DMS53 treated with DMSO at 0.1 percent for 48 hours (cell line): ENCODE measurements around the gene RAI1.
"Not testable (repeated sequence)": the region's sequence is repeated elsewhere in the genome, so short reads cannot be mapped to it uniquely, and the experiment has no call there.

ENCODE experiments used
- DNase-seq: peaks from one replicate; lab custom pipeline; 2025; ENCODE audit not compliant: unreplicated experiment; lab: John Stamatoyannopoulos, UW

RAI1 gene

DNA sequence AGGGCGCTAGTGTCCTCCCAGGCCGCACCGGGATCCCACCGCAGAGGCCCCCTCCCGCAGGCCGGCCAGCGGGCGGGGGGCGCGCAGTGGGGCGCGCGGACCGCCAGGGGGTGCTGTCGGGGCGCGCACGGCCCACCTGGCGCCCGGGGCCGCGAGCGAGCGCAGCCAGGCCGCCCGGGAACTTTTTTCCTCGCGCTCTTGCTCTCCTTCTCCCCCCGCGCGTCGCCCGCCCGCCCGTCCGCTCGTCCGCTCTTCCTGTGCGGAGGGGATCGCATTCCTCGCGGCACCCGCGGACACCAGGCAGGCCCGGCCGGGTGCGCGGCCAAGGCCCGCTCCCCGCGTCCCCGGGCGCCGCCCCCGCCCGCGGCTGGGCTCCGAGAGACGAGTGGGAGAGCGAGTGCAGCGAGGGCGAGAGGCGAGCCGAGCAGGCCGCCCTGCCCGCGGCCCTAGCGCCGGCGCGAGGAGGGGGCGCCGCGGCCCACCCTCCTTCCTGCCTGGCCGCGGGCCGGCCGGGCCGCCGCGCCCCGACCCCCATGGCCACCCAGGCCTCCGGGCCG lies at the start of gene RAI1:
Gene RAI1 (plus strand): TSS at position 272 of the 557 bp plus-strand sequence. CDS start 111,491 bp downstream, outside the sequence.
- DNase-seq: peak; percentile 49

GRCh38 chr17:17632690-17633089 lies 48.6 kb upstream of the RAI1 start:
- DNase-seq: not testable (repeated sequence)

GRCh38 chr17:17633310-17633709 lies 47.9 kb upstream of the RAI1 start:
- no peak for DNase-seq

- DNase-seq: no peak
These were observed 46.1 kb upstream of the RAI1 start for GRCh38 chr17:17635126-17635525.

DNA sequence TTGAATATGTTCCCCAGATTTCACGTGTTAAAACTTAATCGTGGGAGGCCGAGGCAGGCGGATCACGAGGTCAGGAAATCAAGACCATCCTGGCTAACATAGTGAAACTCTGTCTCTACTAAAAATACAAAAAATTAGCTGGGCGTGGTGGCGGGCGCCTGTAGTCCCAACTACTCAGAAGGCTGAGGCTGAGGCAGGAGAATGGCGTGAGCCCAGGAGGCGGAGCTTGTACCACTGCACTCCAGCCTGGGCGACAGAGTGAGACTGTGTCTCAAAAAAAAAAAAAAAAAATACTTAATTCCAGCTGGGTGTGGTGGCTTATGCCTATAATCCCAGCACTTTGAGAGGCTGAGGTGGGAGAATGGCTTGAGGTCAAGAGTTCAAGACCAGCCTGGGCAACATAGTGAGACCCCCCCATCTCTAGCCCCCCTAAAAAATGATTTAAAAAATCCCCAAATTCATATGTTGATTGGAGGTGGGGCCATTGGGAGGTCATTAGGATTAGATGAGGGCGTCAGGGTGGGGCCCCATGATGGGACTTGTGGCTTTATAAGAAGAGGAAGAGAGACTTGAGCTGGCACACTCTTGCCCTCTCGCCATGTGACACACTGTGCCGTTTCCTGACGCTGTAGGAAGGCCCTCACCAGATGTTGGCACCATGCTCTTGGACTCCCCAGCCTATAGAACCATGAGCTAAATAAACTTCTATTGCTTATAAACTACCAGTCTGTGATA lies 45.6 kb upstream of the RAI1 start:
- DNase-seq: not testable (repeated sequence)

DNA sequence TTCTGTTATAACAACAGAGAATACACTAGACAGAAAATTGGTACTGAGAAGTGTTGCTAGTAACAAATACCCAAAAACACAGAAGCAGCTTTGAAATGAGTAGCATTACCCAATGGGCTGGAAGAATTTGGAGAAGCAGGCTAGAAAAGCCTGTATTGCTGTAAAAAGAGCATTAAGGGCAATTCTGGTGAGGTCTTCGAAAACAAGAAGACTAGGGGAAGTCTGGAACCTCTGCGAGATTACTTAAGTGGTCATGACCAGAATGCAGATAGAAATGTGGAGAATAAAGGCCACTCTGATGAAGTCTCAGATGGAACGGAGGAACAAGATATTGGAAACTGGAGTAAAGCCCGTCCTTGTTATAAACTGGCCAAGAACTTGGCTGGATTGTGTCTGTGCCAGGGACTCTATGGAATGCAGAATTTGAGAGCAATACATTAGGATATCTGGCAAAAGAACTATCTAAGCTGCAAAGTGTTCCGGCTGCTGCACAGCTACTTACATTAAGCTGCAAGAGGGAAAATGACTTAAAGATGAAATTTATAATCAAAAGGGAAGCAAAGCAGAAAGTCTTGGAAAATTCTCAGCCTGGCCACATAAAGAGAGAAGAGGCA lies 44.9 kb upstream of the RAI1 start:
- DNase-seq: no peak

GRCh38 chr17:17638467-17638866 lies 42.8 kb upstream of the RAI1 start:
- DNase-seq: no peak

- not testable (repeated sequence) for DNase-seq
These were observed 41.5 kb upstream of the RAI1 start for GRCh38 chr17:17639661-17640270.

DNA sequence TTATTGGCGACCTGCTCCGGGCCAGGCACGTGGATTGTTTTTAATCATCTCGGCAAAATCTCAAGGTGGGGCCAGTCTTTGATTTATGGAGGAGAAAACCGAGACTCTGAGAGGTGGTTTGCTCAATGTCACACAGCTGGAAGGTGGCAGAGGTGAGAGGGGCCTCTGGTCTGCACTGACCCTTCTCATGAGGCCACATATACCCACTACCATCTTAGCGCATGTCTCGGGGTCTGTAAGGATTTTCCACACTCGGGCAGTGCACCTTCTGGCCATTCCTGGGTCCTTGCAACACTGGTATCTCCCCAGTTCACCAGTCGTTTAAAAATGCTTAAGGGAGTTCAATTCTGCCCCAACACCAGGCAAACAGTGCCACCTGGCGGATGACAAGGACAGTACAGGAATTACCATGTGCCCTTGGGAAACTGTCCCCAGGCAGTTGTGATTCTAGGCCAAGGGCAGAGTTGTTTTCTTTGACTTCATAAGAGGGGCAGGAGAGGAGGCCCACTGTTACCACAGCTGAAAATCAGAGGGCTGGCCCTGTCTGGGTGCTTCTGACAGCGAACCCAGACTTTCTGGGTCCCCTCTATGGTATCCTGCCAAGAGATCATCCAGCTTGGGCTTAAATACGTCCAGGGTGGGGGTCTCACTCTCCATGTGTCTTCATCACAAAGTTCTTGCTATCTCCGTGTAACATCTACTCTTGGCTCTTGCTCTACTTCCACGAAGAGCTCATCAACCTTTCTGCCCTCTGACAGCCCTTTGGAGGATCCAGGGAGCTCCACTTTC lies 39.4 kb upstream of the RAI1 start:
- peak; percentile 71 for DNase-seq

- DNase-seq: not testable (repeated sequence)
These were observed 36.1 kb upstream of the RAI1 start for GRCh38 chr17:17645148-17645547.

GRCh38 chr17:17645961-17646360 lies 35.3 kb upstream of the RAI1 start:
- DNase-seq: no peak

DNA sequence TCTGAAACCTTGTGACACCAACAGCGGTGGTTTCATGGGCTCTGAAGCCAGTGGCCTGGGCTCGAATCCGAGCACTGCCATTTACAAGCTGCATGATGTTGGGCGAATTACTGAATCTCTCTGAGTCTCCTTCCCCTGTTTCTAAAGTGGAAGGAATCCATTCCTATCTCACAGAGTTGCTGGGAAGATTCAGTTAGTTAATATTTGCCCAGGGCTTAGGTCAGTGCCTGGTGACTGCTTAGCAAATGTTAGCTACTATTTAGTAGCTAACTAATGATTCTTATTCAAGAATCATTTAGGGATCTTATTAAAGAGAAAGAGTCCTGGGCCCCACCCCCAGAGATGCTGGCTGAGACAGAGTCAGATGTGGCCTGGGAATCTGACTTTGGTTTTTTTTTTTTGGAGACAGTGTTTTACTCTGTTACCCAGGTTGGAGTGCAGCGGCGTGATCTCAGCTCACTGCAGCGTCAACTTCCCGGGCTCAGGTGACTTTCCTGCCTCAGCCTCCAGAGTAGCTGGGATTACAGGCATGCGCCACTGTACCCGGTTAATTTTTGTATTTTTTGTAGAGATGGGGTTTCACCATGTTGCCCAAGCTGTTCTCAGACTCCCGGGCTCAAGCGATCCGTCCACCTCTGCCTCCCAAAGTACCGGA lies 33.6 kb upstream of the RAI1 start:
- no peak for DNase-seq

GRCh38 chr17:17648762-17649161 lies 32.5 kb upstream of the RAI1 start:
- DNase-seq: no peak

DNA sequence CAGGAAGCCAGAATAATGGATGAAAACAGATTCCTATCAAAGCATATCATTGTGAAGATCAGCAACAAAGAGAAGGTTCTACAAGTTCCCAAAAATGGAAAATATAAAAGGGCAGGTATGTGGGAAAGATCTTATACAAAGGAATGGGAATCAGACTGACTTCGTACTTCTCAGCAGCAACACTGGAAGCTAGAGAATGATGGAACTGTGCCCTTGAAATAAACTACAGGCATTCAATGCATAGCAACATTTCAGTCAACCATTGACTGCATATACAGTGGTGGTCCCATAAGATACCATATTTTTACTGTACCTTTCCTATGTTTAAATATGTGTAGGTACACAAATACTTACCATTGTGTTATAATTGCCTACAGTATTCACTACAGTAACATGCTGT lies 30.3 kb upstream of the RAI1 start:
- DNase-seq: no peak

GRCh38 chr17:17653343-17653742 lies 27.9 kb upstream of the RAI1 start:
- no peak for DNase-seq

DNA sequence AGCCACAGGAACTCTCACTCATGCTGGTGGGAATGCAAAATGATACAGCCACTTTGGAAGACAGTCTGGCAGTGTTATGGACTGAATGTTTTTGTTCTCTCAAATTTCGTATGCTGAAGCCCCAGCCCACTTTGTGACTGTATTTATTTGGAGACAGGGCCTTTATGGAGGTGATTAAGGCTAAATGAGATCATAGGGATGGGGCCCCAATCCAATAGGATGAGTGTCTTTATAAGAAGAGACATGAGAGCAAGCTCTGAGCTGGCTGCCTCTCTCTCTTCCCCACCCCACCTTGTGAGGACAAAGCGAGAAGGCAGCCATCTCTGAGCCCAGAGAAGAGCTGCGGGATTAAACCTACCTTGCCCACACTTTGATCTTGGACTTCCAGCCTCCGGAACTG lies 21.9 kb upstream of the RAI1 start:
- no peak for DNase-seq

DNA sequence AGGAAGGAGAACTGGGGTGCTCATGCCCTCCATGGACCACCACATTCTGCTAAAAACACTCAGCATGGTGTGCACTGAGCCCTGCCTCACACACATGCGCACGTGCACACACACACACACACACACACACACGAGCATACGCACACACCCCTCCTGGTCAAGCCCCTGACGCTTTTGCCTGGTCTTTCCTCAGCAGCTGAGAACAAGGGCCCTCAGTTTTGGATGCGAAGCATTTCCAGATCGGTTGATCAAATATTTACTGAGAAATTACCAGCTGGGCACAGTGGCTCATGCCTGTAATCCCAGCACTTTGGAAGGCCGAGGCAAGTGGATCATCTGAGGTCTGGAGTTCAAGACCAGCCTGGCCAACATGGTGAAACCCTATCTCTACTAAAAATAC lies 20.1 kb upstream of the RAI1 start:
- no peak for DNase-seq

DNA sequence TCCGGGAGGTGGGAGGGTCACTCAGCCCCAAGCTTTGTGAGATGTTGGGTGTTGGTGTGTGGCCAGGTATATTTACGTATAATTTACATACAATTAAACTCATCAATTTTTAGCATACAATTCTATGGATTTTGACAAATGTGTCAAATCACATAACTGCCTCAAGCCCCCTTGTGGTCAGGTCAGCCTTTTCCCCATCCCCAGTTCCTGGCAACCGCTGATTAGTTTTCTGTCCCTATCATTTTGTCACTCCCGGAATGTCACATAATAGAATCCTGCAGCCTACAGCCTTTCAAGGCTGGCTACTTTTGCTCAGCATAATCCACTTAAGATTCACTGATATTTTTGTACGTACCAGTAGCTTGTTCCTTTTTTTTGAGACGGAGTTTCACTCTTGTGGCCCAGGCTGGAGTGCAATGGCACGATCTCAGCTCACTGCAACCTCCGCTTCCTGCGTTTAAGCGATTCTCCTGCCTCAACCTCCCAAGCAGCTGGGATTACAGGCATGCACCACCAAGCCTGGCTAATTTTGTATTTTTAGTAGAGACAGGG lies 19.3 kb upstream of the RAI1 start:
- DNase-seq: no peak

GRCh38 chr17:17663160-17664063 lies 17.8 kb upstream of the RAI1 start:
- DNase-seq: no peak
